ENCODE measurements around the gene CCDC77.

- TF ChIP-seq POLR2A (IDR thresholded peaks at IDR 0.05): no peak
- TF ChIP-seq CTCF (IDR thresholded peaks at IDR 0.05): no peak
- no peak for TF ChIP-seq EP300 (IDR thresholded peaks at IDR 0.05)
Measured at GRCh38 chr12:460261-461230, 59.1 kb downstream of the CCDC77 start.
